B cell (primary cell): ENCODE data around the gene GLT1D1.

Experiments used
- CTCF ChIP-seq: fragments of 200-600 bp; IDR thresholded peaks from one replicate; pipeline ENCODE4 v1.8.0; 2022; ENCODE audit warnings: antibody characterized with exemption, mild to moderate bottlenecking
- EZH2 ChIP-seq: IDR thresholded peaks from 2 replicates; pipeline ENCODE4 v1.6.1; 2012; ENCODE audit warnings: borderline replicate concordance, low read depth, mild to moderate bottlenecking, moderate library complexity, low read length; ENCODE audit not compliant: insufficient read depth, poor library complexity, severe bottlenecking

GRCh38 chr12:128817111-128818015 lies 35.9 kb upstream of the GLT1D1 start:
- TF ChIP-seq CTCF: no peak
- no peak for TF ChIP-seq EZH2
